Panc1 (cell line): ENCODE data around the gene UBE2R2.

Experiments used
- REST ChIP-seq, 2 experiments: IDR thresholded peaks; 2 replicates each; pipeline ENCODE4 v1.6.1; 2011 to 2012; ENCODE audit warnings: low read depth in 2 of 2, control low read depth in 1 of 2, low read length in 1 of 2, mild to moderate bottlenecking in 1 of 2, moderate library complexity in 1 of 2; ENCODE audit not compliant: insufficient read depth in 1 of 2
- TF ChIP-seq, protein P1 (sequence below): fragments of 450-650 bp; IDR thresholded peaks from 2 replicates; pipeline ENCODE4 v1.5.1; 2017; ENCODE audit warnings: mild to moderate bottlenecking

DNA sequence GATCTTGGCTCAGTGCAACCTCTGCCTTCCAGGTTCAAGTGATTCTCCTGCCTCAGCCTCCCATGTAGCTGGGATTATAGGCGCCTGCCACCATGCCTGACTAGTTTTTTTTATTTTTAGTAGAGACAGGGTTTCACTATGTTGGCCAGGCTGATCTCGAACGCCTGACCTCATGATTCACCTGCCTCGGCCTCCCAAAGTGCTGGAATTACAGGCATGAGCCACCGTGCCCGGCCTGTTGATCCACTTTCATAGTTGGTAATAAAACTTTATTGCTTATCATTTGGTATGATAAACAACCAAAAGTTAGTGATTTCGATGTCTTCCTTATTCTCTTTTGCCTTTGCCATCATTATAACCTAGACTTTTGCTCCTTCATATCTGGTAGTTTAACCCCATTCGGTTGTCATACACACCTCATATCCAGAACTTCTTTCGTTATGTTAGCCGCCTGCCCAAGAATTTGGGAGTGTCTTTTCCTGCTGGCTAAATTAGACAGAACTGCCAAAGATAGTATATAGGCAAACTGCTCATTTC, 45.0 kb downstream of the UBE2R2 start:
- TF ChIP-seq, protein P1, sequence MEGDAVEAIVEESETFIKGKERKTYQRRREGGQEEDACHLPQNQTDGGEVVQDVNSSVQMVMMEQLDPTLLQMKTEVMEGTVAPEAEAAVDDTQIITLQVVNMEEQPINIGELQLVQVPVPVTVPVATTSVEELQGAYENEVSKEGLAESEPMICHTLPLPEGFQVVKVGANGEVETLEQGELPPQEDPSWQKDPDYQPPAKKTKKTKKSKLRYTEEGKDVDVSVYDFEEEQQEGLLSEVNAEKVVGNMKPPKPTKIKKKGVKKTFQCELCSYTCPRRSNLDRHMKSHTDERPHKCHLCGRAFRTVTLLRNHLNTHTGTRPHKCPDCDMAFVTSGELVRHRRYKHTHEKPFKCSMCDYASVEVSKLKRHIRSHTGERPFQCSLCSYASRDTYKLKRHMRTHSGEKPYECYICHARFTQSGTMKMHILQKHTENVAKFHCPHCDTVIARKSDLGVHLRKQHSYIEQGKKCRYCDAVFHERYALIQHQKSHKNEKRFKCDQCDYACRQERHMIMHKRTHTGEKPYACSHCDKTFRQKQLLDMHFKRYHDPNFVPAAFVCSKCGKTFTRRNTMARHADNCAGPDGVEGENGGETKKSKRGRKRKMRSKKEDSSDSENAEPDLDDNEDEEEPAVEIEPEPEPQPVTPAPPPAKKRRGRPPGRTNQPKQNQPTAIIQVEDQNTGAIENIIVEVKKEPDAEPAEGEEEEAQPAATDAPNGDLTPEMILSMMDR, result no peak
- TF ChIP-seq REST (IDR thresholded peaks at IDR 0.05; ENCODE audit: insufficient read depth in 1 of 2, low read depth in 2 of 2, low read length in 1 of 2), result no peak
